Mesenteric fat pad (tissue), 1 donor: ENCODE measurements around the gene IL1RL2. TPM values are rescaled to one million over a fixed set of nuclear protein-coding genes. Genes with fewer than 3 reads are reported as not detected.

Experiments
- DNase-seq: peaks from one replicate; pipeline ENCODE4 v3.0.0-alpha.2; 2020; ENCODE audit warnings: low spot score
- total RNA-seq: library from RNA; stranded (reverse); fragmentation: NEBNext Ultra II Directional; extraction: Animal tissue kit (Norgen Biotek cat#: 25700); gene quantifications from one replicate; pipeline ENCODE4 v1.2.1, GENCODE V29; 2021
- donor health status: DM: yes; HTN: yes; CAD: no.

IL1RL2 gene
- total RNA-seq, 1 donor from 2014 or later = 0.93 TPM

DNA sequence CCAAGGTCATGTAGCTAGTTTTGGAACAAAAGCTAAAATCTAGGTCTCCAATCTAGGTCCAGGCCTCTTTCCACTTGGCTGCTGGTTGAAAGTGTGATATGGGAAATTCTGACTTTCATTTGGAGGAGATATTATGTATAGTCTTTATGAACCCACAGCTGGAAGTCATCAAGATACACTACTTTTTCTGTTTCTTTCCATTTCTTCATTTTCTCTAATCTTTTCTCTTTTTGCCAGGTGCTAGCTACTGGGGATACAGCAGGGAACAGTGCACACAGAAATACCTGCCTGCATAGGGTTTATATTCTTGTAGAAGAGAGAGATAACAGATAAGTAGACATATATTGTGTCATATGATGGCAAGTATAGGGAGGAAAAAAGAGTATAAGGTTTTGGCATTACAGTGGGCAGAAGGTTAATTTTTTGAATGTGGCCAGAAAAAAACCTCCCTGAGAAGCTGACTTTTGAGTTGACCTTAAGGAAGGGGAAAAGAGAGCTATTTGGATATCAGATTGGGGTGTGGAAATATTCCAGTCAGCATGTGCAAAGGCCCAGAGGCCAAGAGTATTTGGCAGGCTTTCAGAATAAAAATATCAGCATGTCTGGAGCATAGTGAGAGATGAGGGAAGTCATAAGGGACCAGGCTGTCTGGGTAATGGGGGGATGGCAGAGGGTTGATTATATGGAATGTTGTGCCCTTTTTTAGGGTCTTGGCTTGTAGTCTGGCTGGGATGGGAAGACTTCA lies 28.6 kb upstream of the IL1RL2 start:
- DNase-seq = no peak

DNA sequence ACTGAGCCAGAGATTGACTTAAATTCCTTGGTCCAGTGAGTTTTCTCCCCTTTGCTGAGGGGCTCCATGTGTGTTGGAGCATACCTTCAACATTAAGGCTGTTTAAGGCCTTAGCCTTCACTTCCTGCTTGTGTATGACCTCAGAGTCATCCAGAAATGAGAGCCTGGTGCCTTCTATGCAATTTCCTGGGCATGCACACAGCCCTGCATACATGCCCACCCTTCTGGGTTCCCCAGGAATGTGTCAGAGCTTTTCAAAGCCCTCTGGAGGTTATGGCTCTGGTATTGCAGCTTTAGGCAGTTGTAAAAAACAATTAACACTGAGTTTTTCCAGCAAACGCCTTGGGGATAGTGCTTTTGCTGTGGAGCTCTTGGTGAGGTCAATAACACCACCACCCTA lies 27.5 kb upstream of the IL1RL2 start:
- DNase-seq = no peak

GRCh38 chr2:102166189-102166845 lies 20.5 kb upstream of the IL1RL2 start:
- no peak for DNase-seq

- DNase-seq = no peak
Observed at GRCh38 chr2:102168026-102168771, 18.6 kb upstream of the IL1RL2 start.

- DNase-seq = no peak
Observed at GRCh38 chr2:102171946-102172345, 14.9 kb upstream of the IL1RL2 start.

GRCh38 chr2:102172745-102173144 lies 14.1 kb upstream of the IL1RL2 start:
- no peak for DNase-seq

- no peak for DNase-seq
Observed at GRCh38 chr2:102176172-102176571, 10.7 kb upstream of the IL1RL2 start.

- no peak for DNase-seq
Observed at GRCh38 chr2:102177814-102178478, 8.9 kb upstream of the IL1RL2 start.

GRCh38 chr2:102179061-102179460 lies 7.8 kb upstream of the IL1RL2 start:
- no peak for DNase-seq

DNA sequence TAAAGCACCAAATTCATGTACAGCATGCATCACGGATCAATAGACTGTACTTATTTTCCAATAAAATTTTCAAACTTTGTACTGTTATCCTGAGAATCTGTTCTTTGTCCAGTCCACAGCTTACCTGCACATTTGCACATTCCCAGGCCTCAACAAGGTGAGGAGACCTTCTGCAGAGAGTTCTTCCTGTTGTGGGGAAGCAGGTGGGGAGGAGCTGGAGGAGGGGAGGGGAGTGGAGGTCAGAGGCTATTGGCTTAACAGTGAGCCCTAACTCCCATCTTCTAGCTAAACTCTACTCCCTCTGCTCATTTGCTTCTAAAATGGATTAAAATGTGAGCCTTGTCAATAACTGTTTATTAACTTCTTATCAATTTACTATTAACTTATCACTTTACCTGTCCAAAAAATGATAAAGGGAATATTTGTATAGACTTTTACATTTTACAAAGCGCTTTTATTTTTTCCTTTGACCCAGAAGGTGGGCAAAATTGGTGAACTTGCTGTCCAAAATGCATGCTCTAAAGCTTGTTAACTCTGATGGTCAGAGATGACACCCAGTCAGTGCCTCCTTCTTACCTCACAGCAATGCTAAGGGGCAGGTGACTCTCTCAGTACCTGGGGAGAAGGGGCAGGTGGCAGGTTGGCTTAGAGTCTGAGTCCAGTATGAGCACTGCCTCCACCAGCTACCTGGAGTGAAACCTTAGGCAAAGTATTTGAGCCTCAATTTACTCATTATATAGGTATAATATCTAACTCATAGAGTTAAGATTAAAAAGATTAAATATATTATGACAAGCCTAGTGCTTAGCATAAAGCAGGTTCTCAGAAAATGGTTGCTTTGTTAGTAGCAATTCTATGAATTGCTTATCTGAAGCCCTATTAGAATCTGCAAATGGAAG lies 6.8 kb upstream of the IL1RL2 start:
- DNase-seq = no peak

DNA sequence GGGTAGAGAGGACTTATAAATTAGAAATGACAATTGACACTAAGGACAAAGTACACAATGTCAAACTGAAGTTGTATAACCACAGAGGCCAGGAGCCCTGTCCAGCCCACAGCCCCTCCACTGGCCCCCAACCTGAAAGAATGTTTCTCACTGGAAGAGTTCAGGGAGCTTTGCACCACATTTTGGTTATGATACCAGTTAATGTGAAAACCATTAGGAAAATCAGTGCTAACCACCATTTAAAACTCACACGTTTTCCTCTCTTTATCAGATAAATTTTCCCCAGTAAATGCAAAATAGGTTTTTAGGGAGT lies 6.2 kb upstream of the IL1RL2 start:
- DNase-seq = no peak

GRCh38 chr2:102181376-102181775 lies 5.4 kb upstream of the IL1RL2 start:
- no peak for DNase-seq

DNA sequence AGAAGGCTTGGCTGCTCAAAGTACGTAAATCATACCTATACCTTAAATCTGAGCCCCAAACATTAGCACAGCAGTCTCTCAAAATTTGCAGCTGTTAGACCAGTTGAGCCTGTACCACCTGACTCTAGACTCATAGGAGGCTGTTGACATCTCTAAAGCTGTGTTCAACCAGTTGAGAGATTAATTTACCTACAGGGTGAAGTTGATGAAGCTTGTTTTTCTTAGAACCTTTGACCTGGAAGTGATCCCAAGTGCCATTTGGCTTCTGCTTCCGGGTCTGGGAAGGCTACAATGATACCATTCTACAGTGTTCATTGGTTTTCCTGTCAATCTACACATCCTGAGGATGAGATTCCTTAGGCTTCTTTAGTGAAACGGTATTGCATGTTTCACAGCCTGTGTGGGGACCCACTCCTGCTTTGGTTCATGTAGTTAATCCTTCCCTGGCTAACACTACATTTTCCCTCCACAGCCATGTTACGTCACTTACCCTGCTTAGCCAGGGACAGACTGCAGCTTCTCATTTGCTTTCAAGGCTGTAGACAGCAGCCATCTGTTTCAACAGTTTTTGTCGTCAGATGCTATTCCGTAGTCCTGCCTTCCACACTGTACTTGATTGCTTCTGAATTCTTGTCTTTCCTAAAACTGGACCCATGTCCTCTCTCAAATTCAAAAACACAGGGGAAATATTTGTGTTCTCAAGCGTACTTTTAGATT lies 4.7 kb upstream of the IL1RL2 start:
- no peak for DNase-seq

- DNase-seq = no peak
Observed at GRCh38 chr2:102184018-102184417, 2.8 kb upstream of the IL1RL2 start.

DNA sequence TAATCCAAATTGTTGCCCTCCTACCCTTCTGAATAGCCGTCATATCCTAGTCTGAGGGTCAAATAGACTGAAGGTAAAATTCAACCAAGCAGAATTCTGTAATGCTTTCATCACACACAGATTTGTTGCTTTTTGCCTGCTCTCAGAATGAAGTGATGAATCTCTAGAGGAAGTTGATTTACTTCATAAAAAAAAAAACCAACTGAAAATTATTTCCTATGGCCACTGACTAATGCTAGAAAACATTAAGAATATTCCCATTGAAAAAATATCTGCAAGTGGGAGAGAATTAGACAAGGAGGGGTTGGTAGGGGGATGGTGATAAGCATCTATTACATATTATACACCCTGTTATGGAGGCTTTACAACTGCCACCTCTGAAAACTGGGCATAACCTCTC lies 2.3 kb upstream of the IL1RL2 start:
- no peak for DNase-seq

- DNase-seq = no peak
Observed at GRCh38 chr2:102185347-102185746, 1.5 kb upstream of the IL1RL2 start.

DNA sequence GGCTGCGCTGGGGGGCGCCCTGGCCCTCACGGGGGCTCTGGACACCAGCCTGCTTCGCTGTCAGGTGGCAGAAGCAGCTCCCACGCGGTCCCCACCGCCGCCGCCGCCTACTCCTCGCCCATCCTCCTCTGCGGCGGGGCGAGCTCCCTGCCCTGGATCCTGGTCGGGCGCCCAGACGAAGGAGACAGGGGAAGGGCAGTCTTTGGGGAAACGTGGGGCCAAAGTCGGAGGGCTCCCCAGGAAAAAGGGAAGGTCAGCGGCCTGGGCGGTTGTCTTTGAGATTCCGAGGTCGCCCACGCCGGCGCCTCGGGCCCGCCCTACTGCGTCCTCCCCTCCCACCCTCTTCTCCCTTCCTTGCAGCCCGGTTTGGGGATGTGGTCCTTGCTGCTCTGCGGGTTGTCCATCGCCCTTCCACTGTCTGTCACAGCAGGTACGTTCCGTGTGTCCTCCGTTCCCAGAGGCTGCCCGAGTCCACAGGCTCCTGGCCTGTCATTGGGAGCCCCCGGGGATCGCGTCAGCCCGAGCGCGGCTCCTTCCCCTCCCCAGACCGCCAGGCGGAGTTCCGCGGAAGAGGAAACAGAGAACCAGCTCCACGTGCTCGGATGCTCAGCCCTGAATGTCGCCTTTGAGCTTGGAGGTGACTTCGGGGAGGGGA lies 800 bp downstream of the IL1RL2 start:
- no peak for DNase-seq

GRCh38 chr2:102190430-102191107 lies 3.7 kb downstream of the IL1RL2 start:
- DNase-seq = no peak

GRCh38 chr2:102191501-102191900 lies 4.7 kb downstream of the IL1RL2 start:
- DNase-seq = no peak
